ENCODE measurements around the gene TTLL10. TPM values are rescaled to one million over a fixed set of nuclear protein-coding genes. Genes with fewer than 3 reads are reported as not detected.

The TTLL10 gene
- total RNA-seq, 1 donor from 2014 or later, result 0.47 TPM

GRCh38 chr1:1165485-1165884 lies 8.2 kb upstream of the TTLL10 start:
- Mint-ChIP-seq H3K9me3 (no peaks in the 10 kb centered on the region), H3K27me3 (ENCODE audit: low read depth) (peaks cover 5% of the 10 kb centered on the region), H3K4me1 (peaks cover 20% of the 10 kb centered on the region), H3K27ac (no peak overlapping the region), H3K4me3 (peak overlapping the region; percentile 6), H3K36me3 (no peaks in the 10 kb centered on the region)
- DNase-seq (ENCODE audit: low spot score in 2 of 2, unreplicated experiment in 2 of 2), result no peak
- TF ChIP-seq CTCF (IDR thresholded peaks at IDR 0.05; ENCODE audit: unreplicated experiment), result no peak

- H3K4me3 Mint-ChIP-seq, result no peak overlapping the region
- no peak overlapping the region for H3K27ac Mint-ChIP-seq
- no peaks in the 10 kb centered on the region for H3K36me3 Mint-ChIP-seq
- H3K9me3 Mint-ChIP-seq, result no peaks in the 10 kb centered on the region
- TF ChIP-seq CTCF (IDR thresholded peaks at IDR 0.05; ENCODE audit: unreplicated experiment), result no peak
- H3K4me1 Mint-ChIP-seq, result peaks cover 20% of the 10 kb centered on the region
- peaks cover 5% of the 10 kb centered on the region for H3K27me3 Mint-ChIP-seq (ENCODE audit: low read depth)
- DNase-seq (ENCODE audit: low spot score in 2 of 2, unreplicated experiment in 2 of 2), result no peak
These were observed 7.7 kb upstream of the TTLL10 start for GRCh38 chr1:1165900-1166421.

GRCh38 chr1:1166642-1167397 lies 6.9 kb upstream of the TTLL10 start:
- no peaks in the 10 kb centered on the region for H3K9me3 Mint-ChIP-seq
- peaks cover 5% of the 10 kb centered on the region for H3K27me3 Mint-ChIP-seq (ENCODE audit: low read depth)
- peaks cover 20% of the 10 kb centered on the region for H3K4me1 Mint-ChIP-seq
- H3K27ac Mint-ChIP-seq, result no peak overlapping the region
- H3K36me3 Mint-ChIP-seq, result no peaks in the 10 kb centered on the region
- TF ChIP-seq CTCF (IDR thresholded peaks at IDR 0.05; ENCODE audit: unreplicated experiment), result no peak
- DNase-seq (ENCODE audit: low spot score in 2 of 2, unreplicated experiment in 2 of 2), result no peak
- H3K4me3 Mint-ChIP-seq, result no peak overlapping the region

- no peak for TF ChIP-seq CTCF (IDR thresholded peaks at IDR 0.05; ENCODE audit: unreplicated experiment)
- Mint-ChIP-seq H3K9me3 (no peaks in the 10 kb centered on the region), H3K27ac (no peak overlapping the region), H3K36me3 (no peaks in the 10 kb centered on the region), H3K4me1 (peaks cover 20% of the 10 kb centered on the region), H3K27me3 (ENCODE audit: low read depth) (peaks cover 10% of the 10 kb centered on the region), H3K4me3 (no peak overlapping the region)
- peak in 1 of 2 experiments; percentile 18 for DNase-seq (ENCODE audit: low spot score in 2 of 2, unreplicated experiment in 2 of 2)
These were observed 6.3 kb upstream of the TTLL10 start for GRCh38 chr1:1167398-1167821.

GRCh38 chr1:1167841-1168450 lies 5.7 kb upstream of the TTLL10 start:
- Mint-ChIP-seq H3K9me3 (no peaks in the 10 kb centered on the region), H3K27ac (no peak overlapping the region), H3K36me3 (no peaks in the 10 kb centered on the region), H3K4me3 (no peak overlapping the region), H3K27me3 (ENCODE audit: low read depth) (peaks cover 12% of the 10 kb centered on the region), H3K4me1 (peaks cover 18% of the 10 kb centered on the region)
- TF ChIP-seq CTCF (IDR thresholded peaks at IDR 0.05; ENCODE audit: unreplicated experiment), result no peak
- no peak for DNase-seq (ENCODE audit: low spot score in 2 of 2, unreplicated experiment in 2 of 2)

All from mesothelial cell of epicardium (in vitro differentiated cells).